HepG2 (cell line): Measurements from ENCODE around the gene C11orf58. TPM values are rescaled to one million over a fixed set of nuclear protein-coding genes. Genes with fewer than 3 reads are reported as not detected.

Experiments
- BRCA1 ChIP-seq: sonication (generic); formaldehyde crosslinking; IDR thresholded peaks from 2 replicates; pipeline ENCODE4 v1.4.0; 2020; ENCODE audit warnings: missing genetic modification reagents
- ELF3 ChIP-seq: IDR thresholded peaks from 2 replicates; pipeline ENCODE4 v1.6.1; 2016; ENCODE audit warnings: missing genetic modification reagents, missing compliant biosample characterization
- JARID2 ChIP-seq: sonication (generic); formaldehyde crosslinking; IDR thresholded peaks from 2 replicates; pipeline ENCODE4 v1.8.1; 2023; ENCODE audit warnings: missing genetic modification reagents, inconsistent platforms; ENCODE audit not compliant: insufficient replicate concordance
- JUNB ChIP-seq: sonication (generic); formaldehyde crosslinking; IDR thresholded peaks from 2 replicates; pipeline ENCODE4 v1.8.0; 2022; ENCODE audit warnings: missing genetic modification reagents, mild to moderate bottlenecking, borderline replicate concordance
- MAZ ChIP-seq, 2 experiments: sonication (generic) in 1 of 2; formaldehyde crosslinking in 1 of 2; IDR thresholded peaks; 2 replicates each; pipeline versions ENCODE4 v1.5.0 to v1.6.1; 2012 to 2020; ENCODE audit warnings: low read depth in 2 of 2, mild to moderate bottlenecking in 2 of 2, borderline replicate concordance in 1 of 2, improper control_type of control experiment in 1 of 2, low read length in 1 of 2, missing genetic modification reagents in 1 of 2, moderate library complexity in 1 of 2
- MYC ChIP-seq: sonication (generic); formaldehyde crosslinking; IDR thresholded peaks from 2 replicates; pipeline ENCODE4 v1.9.0; 2021; ENCODE audit warnings: missing genetic modification reagents, borderline replicate concordance
- SPEN ChIP-seq: sonication (generic); formaldehyde crosslinking; IDR thresholded peaks from 2 replicates; pipeline ENCODE4 v1.5.1; 2020; ENCODE audit warnings: low read depth, mild to moderate bottlenecking, missing genetic modification reagents
- TMF1 ChIP-seq: sonication (generic); formaldehyde crosslinking; IDR thresholded peaks from 2 replicates; pipeline ENCODE4 v1.8.1; 2022; ENCODE audit warnings: low read depth, missing genetic modification reagents
- ZFP62 ChIP-seq: sonication (generic); formaldehyde crosslinking; IDR thresholded peaks from 2 replicates; pipeline ENCODE4 v1.4.0; 2020; ENCODE audit warnings: missing genetic modification reagents
- ZMYM4 ChIP-seq: sonication (generic); formaldehyde crosslinking; IDR thresholded peaks from 2 replicates; pipeline ENCODE4 v1.8.1; 2023; ENCODE audit warnings: mild to moderate bottlenecking, missing genetic modification reagents
- ZNF275 ChIP-seq: sonication (generic); formaldehyde crosslinking; IDR thresholded peaks from 2 replicates; pipeline ENCODE4 v1.8.0; 2022; ENCODE audit warnings: missing genetic modification reagents, mild to moderate bottlenecking, inconsistent platforms, borderline replicate concordance
- ZNF614 ChIP-seq: IDR thresholded peaks from 2 replicates; pipeline ENCODE4 v1.6.1; 2018; ENCODE audit warnings: missing biosample characterization, missing genetic modification reagents, inconsistent platforms, borderline replicate concordance
- ZNF749 ChIP-seq: sonication (generic); formaldehyde crosslinking; IDR thresholded peaks from 2 replicates; pipeline ENCODE4 v1.8.0; 2022; ENCODE audit warnings: mild to moderate bottlenecking, missing genetic modification reagents, moderate library complexity, borderline replicate concordance
- ZNF792 ChIP-seq: IDR thresholded peaks from 2 replicates; pipeline ENCODE4 v1.6.1; 2016
- polyA plus RNA-seq, 8 experiments: library from polyadenylated mRNA; depleted of rRNA in 3 of 8; stranded (reverse) in 7 of 8; unstranded in 1 of 8; fragments of >200 nt; fragmentation: Illumina TruSeq in 4 of 8; extraction: Trizol in 4 of 8; gene quantifications; 2 replicates each; pipeline versions ENCODE4 v1.2.1 to v1.2.3, GENCODE V29; 2011 to 2016; ENCODE audit warnings: low read depth in 4 of 8, missing spikeins in 1 of 8, mixed read lengths in 1 of 8; ENCODE audit not compliant: insufficient read depth in 1 of 8
- total RNA-seq, 5 experiments: library from RNA; depleted of rRNA; stranded (reverse); fragments of >200 nt; fragmentation: Illumina TruSeq; extraction: Trizol; gene quantifications; 2 replicates each; pipeline ENCODE4 v1.2.3, GENCODE V29; 2016; ENCODE audit warnings: low read depth in 1 of 5
- TF ChIP-seq, protein P1 (sequence below), 2 experiments: fragments of 450-650 bp in 1 of 2; sonication (generic) in 1 of 2; formaldehyde crosslinking in 1 of 2; IDR thresholded peaks; 2 replicates each; pipeline versions ENCODE4 v1.6.1 to v1.8.0; 2016 to 2022; ENCODE audit warnings: antibody characterized with exemption in 1 of 2, mild to moderate bottlenecking in 1 of 2, missing genetic modification reagents in 1 of 2
- TF ChIP-seq, protein P2 (sequence below): sonication (generic); formaldehyde crosslinking; IDR thresholded peaks from 2 replicates; pipeline ENCODE4 v1.5.0; 2020; ENCODE audit warnings: missing genetic modification reagents, mild to moderate bottlenecking, borderline replicate concordance

The C11orf58 gene
- total and polyA plus RNA-seq, 2 of the 13 experiments (the other 11 are each of a cell fraction or from before 2014, with no cell fraction given), result 83.8 to 167 TPM

DNA sequence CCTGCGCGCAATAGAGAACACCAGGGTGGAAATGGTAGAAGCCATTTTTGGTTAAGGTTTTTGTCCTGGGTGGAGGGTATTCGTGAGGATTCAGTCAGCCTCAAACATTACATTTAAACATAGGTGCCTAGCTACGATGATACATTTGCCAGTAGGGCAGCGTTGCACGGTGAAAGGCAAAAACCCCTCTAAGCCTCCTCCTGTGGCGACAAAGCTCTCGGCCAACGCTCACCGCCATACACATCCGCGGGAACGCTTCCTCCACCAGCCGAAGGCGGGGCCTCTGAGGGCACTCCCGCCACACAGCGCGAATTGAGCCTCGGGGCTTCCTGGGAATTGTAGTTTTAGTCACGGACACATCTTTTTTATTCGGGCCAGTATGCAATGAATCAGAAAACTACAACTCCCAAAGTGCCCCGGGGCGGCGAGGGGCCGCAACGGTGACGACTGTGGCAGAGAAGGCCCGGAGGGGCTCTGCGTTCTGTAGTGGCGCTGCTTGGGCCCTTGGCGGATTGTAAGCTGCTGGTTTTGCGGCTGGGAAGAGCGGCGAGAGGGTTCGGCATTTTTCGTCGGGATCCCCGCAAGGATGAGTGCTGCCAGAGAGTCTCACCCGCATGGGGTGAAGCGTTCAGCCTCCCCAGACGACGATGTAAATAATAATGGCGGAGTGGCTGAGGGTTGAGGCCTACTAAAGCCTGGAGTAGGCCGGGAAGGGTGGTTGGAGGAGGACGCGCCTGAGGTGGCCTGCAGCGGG, at the start of gene C11orf58 (continued):
- TF ChIP-seq, protein P1, sequence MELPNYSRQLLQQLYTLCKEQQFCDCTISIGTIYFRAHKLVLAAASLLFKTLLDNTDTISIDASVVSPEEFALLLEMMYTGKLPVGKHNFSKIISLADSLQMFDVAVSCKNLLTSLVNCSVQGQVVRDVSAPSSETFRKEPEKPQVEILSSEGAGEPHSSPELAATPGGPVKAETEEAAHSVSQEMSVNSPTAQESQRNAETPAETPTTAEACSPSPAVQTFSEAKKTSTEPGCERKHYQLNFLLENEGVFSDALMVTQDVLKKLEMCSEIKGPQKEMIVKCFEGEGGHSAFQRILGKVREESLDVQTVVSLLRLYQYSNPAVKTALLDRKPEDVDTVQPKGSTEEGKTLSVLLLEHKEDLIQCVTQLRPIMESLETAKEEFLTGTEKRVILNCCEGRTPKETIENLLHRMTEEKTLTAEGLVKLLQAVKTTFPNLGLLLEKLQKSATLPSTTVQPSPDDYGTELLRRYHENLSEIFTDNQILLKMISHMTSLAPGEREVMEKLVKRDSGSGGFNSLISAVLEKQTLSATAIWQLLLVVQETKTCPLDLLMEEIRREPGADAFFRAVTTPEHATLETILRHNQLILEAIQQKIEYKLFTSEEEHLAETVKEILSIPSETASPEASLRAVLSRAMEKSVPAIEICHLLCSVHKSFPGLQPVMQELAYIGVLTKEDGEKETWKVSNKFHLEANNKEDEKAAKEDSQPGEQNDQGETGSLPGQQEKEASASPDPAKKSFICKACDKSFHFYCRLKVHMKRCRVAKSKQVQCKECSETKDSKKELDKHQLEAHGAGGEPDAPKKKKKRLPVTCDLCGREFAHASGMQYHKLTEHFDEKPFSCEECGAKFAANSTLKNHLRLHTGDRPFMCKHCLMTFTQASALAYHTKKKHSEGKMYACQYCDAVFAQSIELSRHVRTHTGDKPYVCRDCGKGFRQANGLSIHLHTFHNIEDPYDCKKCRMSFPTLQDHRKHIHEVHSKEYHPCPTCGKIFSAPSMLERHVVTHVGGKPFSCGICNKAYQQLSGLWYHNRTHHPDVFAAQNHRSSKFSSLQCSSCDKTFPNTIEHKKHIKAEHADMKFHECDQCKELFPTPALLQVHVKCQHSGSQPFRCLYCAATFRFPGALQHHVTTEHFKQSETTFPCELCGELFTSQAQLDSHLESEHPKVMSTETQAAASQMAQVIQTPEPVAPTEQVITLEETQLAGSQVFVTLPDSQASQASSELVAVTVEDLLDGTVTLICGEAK (IDR thresholded peaks at IDR 0.05), result no peak
- TF ChIP-seq, protein P1 (CRISPR knock-in tag; IDR thresholded peaks at IDR 0.05), result peak; percentile 82
- 0 out of 2 replicates have a peak, but pooled peaks have one; percentile 29 for TF ChIP-seq ZNF792 (CRISPR knock-in tag)
- TF ChIP-seq ZFP62, result no peak
- TF ChIP-seq, protein P2, sequence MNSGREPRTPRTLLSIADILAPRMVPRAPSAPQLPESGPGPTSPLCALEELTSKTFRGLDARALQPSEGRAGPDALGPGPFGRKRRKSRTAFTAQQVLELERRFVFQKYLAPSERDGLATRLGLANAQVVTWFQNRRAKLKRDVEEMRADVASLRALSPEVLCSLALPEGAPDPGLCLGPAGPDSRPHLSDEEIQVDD (CRISPR knock-in tag), result 0 out of 2 replicates have a peak, but pooled peaks have one; percentile 28
- peak; percentile 21; the same call in 1 of the 2 replicates for TF ChIP-seq BRCA1 (CRISPR knock-in tag)
- peak; percentile 73 for TF ChIP-seq ZMYM4 (CRISPR knock-in tag)
- TF ChIP-seq ZNF749, result no peak
- TF ChIP-seq JARID2, result no peak
- TF ChIP-seq JUNB (CRISPR knock-in tag), result 0 out of 2 replicates have a peak, but pooled peaks have one; percentile 32
- peak; percentile 32; the same call in 1 of the 2 replicates for TF ChIP-seq ZNF275 (CRISPR knock-in tag)
- TF ChIP-seq MAZ (IDR thresholded peaks at IDR 0.05; ENCODE audit: borderline replicate concordance, low read depth, low read length), result peak; percentile 51; the same call in 1 of the 2 replicates
- TF ChIP-seq MAZ (CRISPR knock-in tag; IDR thresholded peaks at IDR 0.05; ENCODE audit: low read depth), result peak; percentile 53
- peak; percentile 98; the same call in 1 of the 2 replicates for TF ChIP-seq SPEN
- 0 out of 2 replicates have a peak, but pooled peaks have one; percentile 36 for TF ChIP-seq ELF3 (CRISPR knock-in tag)
- TF ChIP-seq MYC, result peak; percentile 73; the same call in 1 of the 2 replicates
- TF ChIP-seq ZNF614 (CRISPR knock-in tag), result peak; percentile 28; the same call in 1 of the 2 replicates
- no peak for TF ChIP-seq TMF1
